ENCODE results near the gene BLVRB. TPM values are rescaled to one million over a fixed set of nuclear protein-coding genes. Genes with fewer than 3 reads are reported as not detected.
"Not testable (repeated sequence)": the region's sequence is repeated elsewhere in the genome, so short reads cannot be mapped to it uniquely, and the experiment has no call there.

Gene BLVRB
- total RNA-seq, 4 donors from 2014 or later, result 146 to 209 (median 164) TPM

DNA sequence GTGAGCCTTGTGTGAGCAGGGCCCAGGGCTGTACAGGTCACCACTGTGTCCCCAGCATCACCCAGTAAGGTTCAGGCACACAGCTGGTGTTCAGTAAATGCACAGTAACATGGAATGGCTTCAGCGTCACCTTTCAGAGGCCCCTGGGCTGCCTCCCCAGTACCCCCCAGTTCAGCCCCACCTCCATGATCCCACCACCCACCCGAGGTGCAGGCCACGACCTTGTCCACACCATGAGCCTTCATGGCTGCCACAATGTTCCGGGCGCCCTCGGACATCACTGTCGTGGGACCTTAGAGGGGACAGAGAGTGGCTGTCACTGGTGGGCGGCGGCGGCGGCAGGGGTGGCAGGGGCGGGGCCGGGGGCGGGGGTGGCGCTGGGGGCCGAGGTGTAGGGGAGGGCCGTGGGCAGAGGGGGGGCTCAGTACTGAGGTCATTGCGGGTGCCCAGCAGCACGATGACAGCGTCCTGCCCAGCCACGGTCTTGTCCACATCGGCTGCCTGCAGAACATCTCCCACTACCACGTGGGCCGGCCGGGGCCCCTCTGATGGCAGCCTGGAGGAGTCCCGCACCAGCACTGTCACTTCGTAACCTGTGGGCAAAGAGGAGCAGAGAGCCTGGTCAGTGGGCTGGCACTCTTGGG is 7.5 kb downstream of the BLVRB start:
- WGBS, 2 donors (ENCODE audit: low coverage in 1 of 2), result no CpG with 5 or more reads among the region's 27 CpGs
- no peak for ATAC-seq

DNA sequence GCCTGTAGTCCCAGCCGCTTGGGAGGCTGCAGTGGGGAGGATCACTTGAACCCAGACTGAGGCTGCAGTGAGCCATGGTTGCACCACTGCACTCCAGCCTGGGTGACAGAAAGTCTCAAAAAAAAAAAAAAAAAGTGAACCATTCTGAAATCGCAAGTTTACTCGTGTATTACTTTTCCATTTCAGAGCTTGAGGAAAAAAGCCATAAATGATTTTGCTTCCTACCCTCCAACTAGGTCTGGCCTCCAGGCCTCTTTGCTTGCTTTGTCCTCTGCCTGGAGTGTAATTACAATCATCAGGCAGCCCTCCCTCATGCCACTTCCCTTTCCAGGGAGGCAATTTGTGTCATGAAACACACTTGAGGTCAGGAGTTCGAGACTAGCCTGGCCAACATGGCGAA is 8.5 kb downstream of the BLVRB start:
- no peak for TF ChIP-seq POLR2AphosphoS5 (IDR thresholded peaks at IDR 0.05)
- no peak for TF ChIP-seq CTCF (IDR thresholded peaks at IDR 0.05)
- no peak for TF ChIP-seq POLR2A (IDR thresholded peaks at IDR 0.05)
- TF ChIP-seq EP300 (IDR thresholded peaks at IDR 0.05), result no peak
- H3K4me1 ChIP-seq, result peaks cover 0 to 9% (median 0%) of the 10 kb centered on the region in 3 donors
- H3K27ac ChIP-seq, result no peak overlapping the region
- no peaks in the 10 kb centered on the region for H3K27me3 ChIP-seq
- no peak for ATAC-seq
- peaks cover 0 to 62% of the 10 kb centered on the region in 2 donors for H3K36me3 ChIP-seq
- WGBS, 2 donors (ENCODE audit: low coverage in 1 of 2), result 90% methylated on average over 4 to 5 of the region's 5 CpGs
- H3K9me3 ChIP-seq, result no peaks in the 10 kb centered on the region
- no peak overlapping the region for H3K4me3 ChIP-seq

More for the DNA sequence above, 7.5 kb downstream of the BLVRB start:
- no peaks in the 10 kb centered on the region for H3K9me3 ChIP-seq
- H3K27ac ChIP-seq, result no peak overlapping the region
- TF ChIP-seq POLR2A (IDR thresholded peaks at IDR 0.05), result no peak
- no peak for TF ChIP-seq CTCF (IDR thresholded peaks at IDR 0.05)
- no peak for TF ChIP-seq EP300 (IDR thresholded peaks at IDR 0.05)
- TF ChIP-seq POLR2AphosphoS5 (IDR thresholded peaks at IDR 0.05), result no peak
- H3K4me1 ChIP-seq, result peaks cover 0 to 10% (median 0%) of the 10 kb centered on the region in 3 donors
- peaks cover 0 to 59% of the 10 kb centered on the region in 2 donors for H3K36me3 ChIP-seq
- no peak overlapping the region for H3K4me3 ChIP-seq
- H3K27me3 ChIP-seq, result no peaks in the 10 kb centered on the region

- not testable (repeated sequence) for H3K4me3 ChIP-seq, H3K4me1 ChIP-seq, H3K27me3 ChIP-seq, ATAC-seq, H3K9me3 ChIP-seq, H3K27ac ChIP-seq
- H3K36me3 ChIP-seq, result peaks cover 0 to 79% of the 10 kb centered on the region in 2 donors
- WGBS, 2 donors (ENCODE audit: low coverage in 1 of 2), result 87 to 91% methylated on average over 5 of the region's 6 CpGs
These were observed 11.6 kb downstream of the BLVRB start for GRCh38 chr19:40453943-40454342.

- no peak for ATAC-seq
- no peaks in the 10 kb centered on the region for H3K27me3 ChIP-seq
- H3K9me3 ChIP-seq, result no peaks in the 10 kb centered on the region
- no peak overlapping the region for H3K27ac ChIP-seq
- H3K4me3 ChIP-seq, result no peak overlapping the region
- WGBS, 2 donors (ENCODE audit: low coverage in 1 of 2), result 73 to 83% methylated on average over 5 of the region's 5 CpGs
- TF ChIP-seq POLR2AphosphoS5 (IDR thresholded peaks at IDR 0.05) (no peak), POLR2A (IDR thresholded peaks at IDR 0.05) (no peak), EP300 (IDR thresholded peaks at IDR 0.05) (no peak), CTCF (IDR thresholded peaks at IDR 0.05) (no peak)
- H3K4me1 ChIP-seq, result no peaks in the 10 kb centered on the region
- peaks cover 0 to 82% of the 10 kb centered on the region in 2 donors for H3K36me3 ChIP-seq
These were observed 12.3 kb downstream of the BLVRB start for GRCh38 chr19:40453151-40453735.

GRCh38 chr19:40452016-40452415 is 13.5 kb downstream of the BLVRB start:
- peaks cover 0 to 82% of the 10 kb centered on the region in 2 donors for H3K36me3 ChIP-seq

More at GRCh38 chr19:40452016-40452415, 13.5 kb downstream of the BLVRB start:
- H3K27me3 ChIP-seq, result no peaks in the 10 kb centered on the region
- no peak overlapping the region for H3K4me3 ChIP-seq
- no peaks in the 10 kb centered on the region for H3K4me1 ChIP-seq
- no peak for ATAC-seq
- no peaks in the 10 kb centered on the region for H3K9me3 ChIP-seq
- 39 to 67% methylated on average over 3 to 5 of the region's 5 CpGs for WGBS, 2 donors (ENCODE audit: low coverage in 1 of 2)
- H3K27ac ChIP-seq, result no peak overlapping the region
- TF ChIP-seq POLR2A (IDR thresholded peaks at IDR 0.05) (no peak), EP300 (IDR thresholded peaks at IDR 0.05) (no peak), POLR2AphosphoS5 (IDR thresholded peaks at IDR 0.05) (no peak), CTCF (IDR thresholded peaks at IDR 0.05) (no peak)

Measured in gastroesophageal sphincter (tissue), 4 donors.